ENCODE measurements around the gene S100A3.

S100A3 gene

GRCh38 chr1:153547560-153548551, 1.2 kb downstream of the S100A3 start:
- Histone ChIP-seq H3K9ac (ENCODE audit: insufficient read length) (no peak overlapping the region), H3K27ac (peak overlapping the region; percentile 83), H3K9me3 (ENCODE audit: low read depth, low read length) (no peaks in the 10 kb centered on the region), H3K4me3 (peak overlapping the region; percentile 44), H3K36me3 (ENCODE audit: insufficient read depth, low read length) (no peaks in the 10 kb centered on the region)
- TF ChIP-seq EZH2 (IDR thresholded peaks at IDR 0.05), result no peak
- no peak for DNase-seq (ENCODE audit: low read depth, low spot score)

- H3K9ac ChIP-seq (ENCODE audit: insufficient read length), result peak overlapping the region; percentile 2
- DNase-seq (ENCODE audit: low read depth, low spot score), result peak; percentile 44
- TF ChIP-seq EZH2 (IDR thresholded peaks at IDR 0.05) (no peak), FOXP2 (optimal IDR thresholded peaks at IDR 0.05; ENCODE audit: control extremely low read depth, extremely low read length, insufficient read depth) (no peak), POLR2AphosphoS5 (IDR thresholded peaks at IDR 0.05; ENCODE audit: borderline replicate concordance, low read depth, low read length) (peak; percentile 71; the same call in 1 of the 2 replicates)
- no peaks in the 10 kb centered on the region for H3K36me3 ChIP-seq (ENCODE audit: insufficient read depth, low read length)
- H3K9me3 ChIP-seq (ENCODE audit: low read depth, low read length), result no peaks in the 10 kb centered on the region
- peak overlapping the region; percentile 83 for H3K27ac ChIP-seq
- H3K4me3 ChIP-seq, result peak overlapping the region; percentile 44
These were observed 2.1 kb downstream of the S100A3 start for GRCh38 chr1:153546796-153547559.

- no peak for DNase-seq (ENCODE audit: low read depth, low spot score)
- no peak overlapping the region for H3K4me3 ChIP-seq
- peak overlapping the region; percentile 83 for H3K27ac ChIP-seq
- no peaks in the 10 kb centered on the region for H3K9me3 ChIP-seq (ENCODE audit: low read depth, low read length)
- H3K36me3 ChIP-seq (ENCODE audit: insufficient read depth, low read length), result no peaks in the 10 kb centered on the region
- peak overlapping the region; percentile 2 for H3K9ac ChIP-seq (ENCODE audit: insufficient read length)
- no peak for TF ChIP-seq FOXP2 (optimal IDR thresholded peaks at IDR 0.05; ENCODE audit: control extremely low read depth, extremely low read length, insufficient read depth)
- no peak for TF ChIP-seq EZH2 (IDR thresholded peaks at IDR 0.05)
- no peak for TF ChIP-seq POLR2AphosphoS5 (IDR thresholded peaks at IDR 0.05; ENCODE audit: borderline replicate concordance, low read depth, low read length)
These were observed 2.7 kb downstream of the S100A3 start for GRCh38 chr1:153546371-153546770.

- Histone ChIP-seq H3K9me3 (ENCODE audit: low read depth, low read length) (no peaks in the 10 kb centered on the region), H3K27ac (peak within 1 kb of the TSS; percentile 83), H3K9ac (ENCODE audit: insufficient read length) (peak within 1 kb of the TSS; percentile 44), H3K4me3 (peak within 1 kb of the TSS; percentile 65), H3K36me3 (ENCODE audit: insufficient read depth, low read length) (no peaks in the 10 kb centered on the region)
- peak; percentile 80 for DNase-seq (ENCODE audit: low read depth, low spot score)
- TF ChIP-seq POLR2AphosphoS5 (IDR thresholded peaks at IDR 0.05; ENCODE audit: borderline replicate concordance, low read depth, low read length) (peak; percentile 84), EZH2 (IDR thresholded peaks at IDR 0.05) (no peak), FOXP2 (optimal IDR thresholded peaks at IDR 0.05; ENCODE audit: control extremely low read depth, extremely low read length, insufficient read depth) (peak; percentile 68)
These were observed 3.7 kb downstream of the S100A3 start, which contains the start of gene S100A4 for GRCh38 chr1:153545067-153546055. Gene S100A4 (minus strand): TSS chr1:153545806. CDS start chr1:153544794, 1,012 bp downstream.

- TF ChIP-seq FOXP2 (optimal IDR thresholded peaks at IDR 0.05; ENCODE audit: control extremely low read depth, extremely low read length, insufficient read depth) (no peak), POLR2AphosphoS5 (IDR thresholded peaks at IDR 0.05; ENCODE audit: borderline replicate concordance, low read depth, low read length) (peak; percentile 77; the same call in 1 of the 2 replicates)
- DNase-seq (ENCODE audit: low read depth, low spot score), result no peak
- Histone ChIP-seq H3K9me3 (ENCODE audit: low read depth, low read length) (no peaks in the 10 kb centered on the region), H3K4me3 (peak overlapping the region; percentile 65), H3K36me3 (ENCODE audit: insufficient read depth, low read length) (no peaks in the 10 kb centered on the region), H3K9ac (ENCODE audit: insufficient read length) (peak overlapping the region; percentile 44), H3K27ac (peak overlapping the region; percentile 79)
These were observed 4.5 kb downstream of the S100A3 start for GRCh38 chr1:153544453-153545066.

GRCh38 chr1:153543736-153544135, 5.3 kb downstream of the S100A3 start:
- Histone ChIP-seq H3K27ac (no peak overlapping the region), H3K9me3 (ENCODE audit: low read depth, low read length) (no peaks in the 10 kb centered on the region), H3K9ac (ENCODE audit: insufficient read length) (no peak overlapping the region), H3K4me3 (no peak overlapping the region), H3K36me3 (ENCODE audit: insufficient read depth, low read length) (no peaks in the 10 kb centered on the region)
- TF ChIP-seq POLR2AphosphoS5 (IDR thresholded peaks at IDR 0.05; ENCODE audit: borderline replicate concordance, low read depth, low read length) (no peak), FOXP2 (optimal IDR thresholded peaks at IDR 0.05; ENCODE audit: control extremely low read depth, extremely low read length, insufficient read depth) (no peak), EZH2 (IDR thresholded peaks at IDR 0.05) (no peak)
- DNase-seq (ENCODE audit: low read depth, low spot score), result no peak

- H3K9me3 ChIP-seq (ENCODE audit: low read depth, low read length), result no peaks in the 10 kb centered on the region
- DNase-seq (ENCODE audit: low read depth, low spot score), result no peak
- no peaks in the 10 kb centered on the region for H3K36me3 ChIP-seq (ENCODE audit: insufficient read depth, low read length)
- H3K9ac ChIP-seq (ENCODE audit: insufficient read length), result no peak overlapping the region
- H3K27ac ChIP-seq, result no peak overlapping the region
- no peak overlapping the region for H3K4me3 ChIP-seq
- TF ChIP-seq FOXP2 (optimal IDR thresholded peaks at IDR 0.05; ENCODE audit: control extremely low read depth, extremely low read length, insufficient read depth), result no peak
- TF ChIP-seq EZH2 (IDR thresholded peaks at IDR 0.05), result no peak
These were observed 5.9 kb downstream of the S100A3 start for GRCh38 chr1:153542956-153543711.
